GM20431 (cell line): ENCODE results near the gene DTNB.
"Not testable (repeated sequence)": the region's sequence is repeated elsewhere in the genome, so short reads cannot be mapped to it uniquely, and the experiment has no call there.

ENCODE experiments used
- in situ Hi-C: fragments of 300-500 bp; cut with MseI, MboI; formaldehyde crosslinking; loops from one replicate; pipeline ENCODE4 v1.15.0; 2020; ENCODE audit warnings: low sequenced_read_pairs; ENCODE audit not compliant: unreplicated experiment

Gene DTNB

DNA sequence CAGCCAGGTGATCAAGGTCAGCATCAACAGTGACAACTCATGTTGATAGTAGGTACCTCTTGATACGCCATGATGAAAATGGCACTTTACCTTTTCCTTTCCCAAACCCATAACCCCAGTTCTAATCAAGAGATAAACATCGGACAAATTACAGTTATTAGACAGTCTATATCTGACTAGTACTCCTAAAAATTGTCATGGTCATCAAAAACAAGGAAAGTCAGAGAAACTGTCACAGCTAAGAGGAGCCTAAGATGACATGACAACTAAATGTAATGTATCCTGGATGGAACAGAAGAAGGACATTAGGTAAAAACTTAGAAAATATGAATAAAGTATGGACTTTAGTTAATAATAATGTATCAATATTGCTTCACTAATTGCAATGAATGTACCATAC lies 234.6 kb downstream of the DTNB start:
- in situ Hi-C loops, result no loop called here

GRCh38 chr2:25437881-25438662 lies 235.3 kb downstream of the DTNB start:
- in situ Hi-C loops, result no loop called here

DNA sequence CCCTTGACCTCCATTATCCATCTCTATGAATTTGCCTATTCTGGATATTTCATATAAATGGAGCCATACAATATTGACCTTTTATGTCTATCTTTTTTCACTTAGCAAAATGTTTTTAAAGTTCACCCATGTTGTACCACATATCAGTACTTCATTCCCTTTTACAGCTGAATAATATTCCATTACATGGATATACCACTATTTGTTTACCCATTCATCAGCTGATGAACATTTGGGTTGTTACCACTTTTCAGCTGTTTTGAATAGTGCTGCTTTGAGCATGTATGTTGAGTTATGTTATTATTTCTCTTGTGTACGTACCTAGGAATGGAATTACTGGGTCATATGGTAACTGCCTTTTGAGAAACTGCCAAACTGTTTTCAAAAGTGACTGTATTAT lies 238.0 kb downstream of the DTNB start:
- in situ Hi-C loops, result no loop called here

GRCh38 chr2:25431604-25432003 lies 241.8 kb downstream of the DTNB start:
- in situ Hi-C loops, result no loop called here

DNA sequence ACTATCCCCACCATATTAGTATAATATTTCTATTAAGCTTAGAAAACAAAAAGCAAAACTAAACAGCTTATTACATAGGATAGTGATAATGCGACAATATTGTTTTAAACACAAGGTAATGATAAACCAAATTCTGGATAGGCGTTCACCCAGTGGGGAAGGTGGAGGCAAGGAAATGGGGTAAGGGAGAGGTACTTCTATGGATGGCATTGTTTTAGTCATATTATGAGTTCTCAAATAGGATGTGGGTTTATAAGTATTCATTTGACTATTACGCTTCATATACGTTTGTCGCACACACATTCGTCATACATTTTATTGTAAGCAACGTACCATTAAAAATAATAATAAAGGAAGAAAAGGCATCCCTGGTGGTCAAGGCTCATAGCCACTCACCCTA lies 242.8 kb downstream of the DTNB start:
- in situ Hi-C loops, result no loop called here

DNA sequence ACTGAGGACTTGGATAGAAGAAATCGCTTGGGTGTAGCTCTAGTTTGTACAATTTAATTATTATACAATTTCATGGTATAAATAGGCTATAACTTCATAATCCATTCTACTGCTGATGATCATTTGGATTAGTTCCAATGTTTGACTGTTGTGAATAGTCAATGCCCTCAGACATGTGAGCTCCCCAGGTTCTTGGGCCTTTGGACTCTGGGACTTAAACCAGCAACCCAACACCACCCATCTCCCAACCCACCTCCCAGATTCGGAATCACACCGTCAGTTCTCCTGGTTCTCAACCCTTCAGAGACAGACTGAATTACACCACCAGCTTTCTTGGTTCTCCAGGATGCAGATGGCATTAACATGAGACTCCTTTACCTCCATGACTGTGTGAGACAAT lies 247.1 kb downstream of the DTNB start:
- in situ Hi-C loops, result no loop called here

GRCh38 chr2:25424426-25425028 lies 248.8 kb downstream of the DTNB start:
- in situ Hi-C loops, result no loop called here

GRCh38 chr2:25421820-25422411 lies 251.5 kb downstream of the DTNB start:
- in situ Hi-C loops, result no loop called here

DNA sequence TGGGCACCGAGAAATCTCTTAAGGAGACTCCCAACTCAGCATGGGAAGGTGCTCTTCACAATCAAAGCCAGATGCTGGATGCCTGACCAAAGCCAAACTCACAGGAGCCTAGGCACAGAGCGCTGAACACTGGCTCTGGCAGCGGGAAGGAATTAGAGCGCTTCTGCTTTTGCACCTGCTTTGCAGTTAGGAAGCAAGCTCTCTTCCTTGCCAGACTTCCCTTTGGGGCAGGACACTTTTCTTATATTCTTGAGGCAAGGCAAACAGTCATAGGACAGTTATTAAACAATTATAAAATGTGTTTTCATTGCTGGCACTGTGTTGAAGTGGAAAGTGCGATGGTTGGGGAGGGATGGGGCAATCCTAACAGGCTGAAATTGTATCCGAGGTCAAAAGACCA lies 252.1 kb downstream of the DTNB start:
- in situ Hi-C loops, result no loop called here

DNA sequence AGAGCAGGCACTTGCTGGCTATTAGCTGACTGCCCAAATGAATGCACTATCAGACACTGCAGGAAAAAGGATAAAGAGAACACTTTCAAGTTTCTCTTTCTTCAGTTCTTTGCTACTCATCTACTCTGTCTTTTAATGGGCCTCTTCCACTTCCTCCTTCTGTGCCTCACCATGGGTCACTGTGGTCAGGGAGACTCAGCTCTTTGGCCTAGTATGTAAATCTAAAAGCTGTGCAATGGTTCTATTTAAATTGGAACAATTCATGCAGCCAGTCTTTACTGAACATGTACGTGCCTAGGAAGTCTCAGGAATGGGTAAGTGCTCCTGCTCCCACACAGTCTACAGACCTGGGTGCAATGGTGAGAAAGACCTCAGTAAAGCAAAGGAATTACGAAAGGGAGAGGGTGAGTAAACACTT lies 252.5 kb downstream of the DTNB start:
- in situ Hi-C loops, result no loop called here

GRCh38 chr2:25419678-25420242 lies 253.6 kb downstream of the DTNB start:
- in situ Hi-C loops, result no loop called here

- in situ Hi-C loops, result no loop called here
These were observed 254.3 kb downstream of the DTNB start for GRCh38 chr2:25418944-25419677.

DNA sequence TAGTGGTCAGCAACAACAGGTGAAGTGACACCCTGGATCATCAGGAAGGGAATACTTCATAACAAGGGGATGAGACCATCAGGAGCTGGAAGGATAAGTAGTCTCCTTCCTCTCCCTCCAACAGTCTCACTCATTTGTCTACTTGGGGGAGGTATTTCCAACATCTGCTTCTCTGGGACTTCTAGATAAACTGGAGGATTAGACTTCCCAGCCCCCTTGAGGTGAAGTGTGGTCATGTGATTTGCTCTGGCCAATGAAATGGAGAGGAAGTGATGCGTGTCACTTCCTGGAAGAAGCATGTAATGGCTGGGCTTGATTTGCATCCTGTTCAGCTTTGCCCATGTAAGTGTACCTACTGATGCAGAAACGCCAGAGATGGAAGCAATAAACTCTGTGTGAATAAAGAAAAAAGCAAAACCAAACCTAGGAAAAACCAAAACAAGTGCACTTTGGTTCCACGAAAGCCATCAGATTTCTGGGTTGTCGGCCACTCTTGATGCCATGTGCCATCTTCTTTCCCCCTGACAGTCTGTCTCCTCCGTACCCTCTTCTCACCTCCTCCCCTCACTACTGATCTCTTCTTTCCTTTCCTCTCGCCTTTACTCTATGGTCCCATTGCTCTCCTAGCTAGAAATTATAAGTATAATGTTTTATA lies 255.5 kb downstream of the DTNB start:
- in situ Hi-C loops, result no loop called here

GRCh38 chr2:25416674-25417073 lies 256.7 kb downstream of the DTNB start:
- in situ Hi-C loops, result no loop called here

GRCh38 chr2:25414781-25415180 lies 258.6 kb downstream of the DTNB start:
- in situ Hi-C loops, result no loop called here

GRCh38 chr2:25413409-25413808 lies 260.0 kb downstream of the DTNB start:
- in situ Hi-C loops, result not testable (repeated sequence)

GRCh38 chr2:25411753-25412152 lies 261.6 kb downstream of the DTNB start:
- in situ Hi-C loops, result no loop called here

GRCh38 chr2:25411281-25411680 lies 262.1 kb downstream of the DTNB start:
- in situ Hi-C loops, result no loop called here

DNA sequence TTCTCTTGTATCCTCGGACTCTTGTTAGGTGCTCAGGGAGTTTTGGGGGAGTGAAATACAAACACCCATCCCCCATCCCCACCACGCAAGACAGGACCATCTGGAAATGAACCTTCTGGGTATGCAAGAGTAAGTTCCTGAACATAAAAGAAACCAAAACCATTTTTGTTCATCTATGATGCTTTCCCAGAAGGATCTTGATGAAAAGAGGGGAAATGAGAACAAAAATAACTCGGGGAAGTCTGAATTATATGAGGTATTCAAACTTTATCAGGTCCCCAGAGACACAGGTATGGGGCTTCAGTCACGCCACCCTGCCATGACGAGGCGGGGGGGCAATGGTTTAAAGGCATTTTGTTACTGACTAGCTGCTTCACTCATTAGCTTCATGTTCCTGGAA lies 263.0 kb downstream of the DTNB start:
- in situ Hi-C loops, result no loop called here

- in situ Hi-C loops, result no loop called here
These were observed 263.9 kb downstream of the DTNB start for GRCh38 chr2:25409468-25409867.
